Measurements from ENCODE around the gene NF2. TPM values are rescaled to one million over a fixed set of nuclear protein-coding genes. Genes with fewer than 3 reads are reported as not detected.

The NF2 gene
- total RNA-seq, 1 donor from 2014 or later: 35.4 TPM

- TF ChIP-seq CTCF (IDR thresholded peaks at IDR 0.05; ENCODE audit: partially characterized antibody, unreplicated experiment): no peak
- Mint-ChIP-seq H3K4me3 (ENCODE audit: unreplicated experiment) (peak overlapping the region; percentile 52), H3K27me3 (ENCODE audit: unreplicated experiment) (peaks cover 26% of the 10 kb centered on the region), H3K9me3 (ENCODE audit: unreplicated experiment) (peaks cover 23% of the 10 kb centered on the region), H3K27ac (ENCODE audit: unreplicated experiment) (no peak overlapping the region), H3K36me3 (ENCODE audit: unreplicated experiment) (no peaks in the 10 kb centered on the region), H3K4me1 (ENCODE audit: low read depth, unreplicated experiment) (peaks cover 29% of the 10 kb centered on the region)
- no peak for DNase-seq
Measured at GRCh38 chr22:29720811-29721323, 117.4 kb downstream of the NF2 start.

GRCh38 chr22:29722151-29722550, 118.7 kb downstream of the NF2 start:
- H3K4me3 Mint-ChIP-seq (ENCODE audit: unreplicated experiment): no peak overlapping the region
- no peak overlapping the region for H3K27ac Mint-ChIP-seq (ENCODE audit: unreplicated experiment)
- no peak for TF ChIP-seq CTCF (IDR thresholded peaks at IDR 0.05; ENCODE audit: partially characterized antibody, unreplicated experiment)
- no peak for DNase-seq
- peaks cover 19% of the 10 kb centered on the region for H3K9me3 Mint-ChIP-seq (ENCODE audit: unreplicated experiment)
- peaks cover 17% of the 10 kb centered on the region for H3K27me3 Mint-ChIP-seq (ENCODE audit: unreplicated experiment)
- H3K4me1 Mint-ChIP-seq (ENCODE audit: low read depth, unreplicated experiment): peaks cover 19% of the 10 kb centered on the region
- H3K36me3 Mint-ChIP-seq (ENCODE audit: unreplicated experiment): no peaks in the 10 kb centered on the region

GRCh38 chr22:29722587-29722986, 119.2 kb downstream of the NF2 start:
- Mint-ChIP-seq H3K36me3 (ENCODE audit: unreplicated experiment) (no peaks in the 10 kb centered on the region), H3K4me3 (ENCODE audit: unreplicated experiment) (no peak overlapping the region), H3K4me1 (ENCODE audit: low read depth, unreplicated experiment) (peaks cover 19% of the 10 kb centered on the region), H3K27me3 (ENCODE audit: unreplicated experiment) (peaks cover 14% of the 10 kb centered on the region), H3K9me3 (ENCODE audit: unreplicated experiment) (peaks cover 19% of the 10 kb centered on the region), H3K27ac (ENCODE audit: unreplicated experiment) (no peak overlapping the region)
- TF ChIP-seq CTCF (IDR thresholded peaks at IDR 0.05; ENCODE audit: partially characterized antibody, unreplicated experiment): no peak
- DNase-seq: no peak

- Mint-ChIP-seq H3K9me3 (ENCODE audit: unreplicated experiment) (peaks cover 16% of the 10 kb centered on the region), H3K36me3 (ENCODE audit: unreplicated experiment) (no peaks in the 10 kb centered on the region), H3K27ac (ENCODE audit: unreplicated experiment) (no peak overlapping the region), H3K4me3 (ENCODE audit: unreplicated experiment) (no peak overlapping the region), H3K4me1 (ENCODE audit: low read depth, unreplicated experiment) (peaks cover 10% of the 10 kb centered on the region), H3K27me3 (ENCODE audit: unreplicated experiment) (peaks cover 11% of the 10 kb centered on the region)
- no peak for TF ChIP-seq CTCF (IDR thresholded peaks at IDR 0.05; ENCODE audit: partially characterized antibody, unreplicated experiment)
- DNase-seq: no peak
Measured at GRCh38 chr22:29723766-29724165, 120.3 kb downstream of the NF2 start.

- H3K4me3 Mint-ChIP-seq (ENCODE audit: unreplicated experiment): no peak overlapping the region
- no peaks in the 10 kb centered on the region for H3K36me3 Mint-ChIP-seq (ENCODE audit: unreplicated experiment)
- no peak for DNase-seq
- H3K4me1 Mint-ChIP-seq (ENCODE audit: low read depth, unreplicated experiment): peaks cover 6% of the 10 kb centered on the region
- H3K9me3 Mint-ChIP-seq (ENCODE audit: unreplicated experiment): peaks cover 13% of the 10 kb centered on the region
- no peak for TF ChIP-seq CTCF (IDR thresholded peaks at IDR 0.05; ENCODE audit: partially characterized antibody, unreplicated experiment)
- H3K27ac Mint-ChIP-seq (ENCODE audit: unreplicated experiment): peak overlapping the region; percentile 22
- H3K27me3 Mint-ChIP-seq (ENCODE audit: unreplicated experiment): peaks cover 6% of the 10 kb centered on the region
Measured at GRCh38 chr22:29724843-29725242, 121.4 kb downstream of the NF2 start.

All from glutamatergic neuron (in vitro differentiated cells).